GM18505 (cell line): Measurements from ENCODE around the gene PSMC3.

ENCODE experiments used
- ATAC-seq: cut with Tn5 transposase; IDR thresholded peaks from one replicate; pipeline ENCODE4 v1.9.1; 2021; ENCODE audit not compliant: unreplicated experiment
- POLR2A ChIP-seq: IDR thresholded peaks from 4 replicates; pipeline ENCODE4 v1.6.1; 2011; ENCODE audit warnings: borderline replicate concordance; ENCODE audit not compliant: insufficient read depth, insufficient read length; ENCODE audit errors: extremely low read depth

The PSMC3 gene

GRCh38 chr11:47376525-47377371, 49.5 kb downstream of the PSMC3 start:
- no peak for TF ChIP-seq POLR2A
- no peak for ATAC-seq

- no peak for TF ChIP-seq POLR2A
- ATAC-seq, result no peak
Observed at GRCh38 chr11:47376107-47376524, 50.1 kb downstream of the PSMC3 start.

GRCh38 chr11:47375546-47376085, 50.6 kb downstream of the PSMC3 start:
- no peak for ATAC-seq

GRCh38 chr11:47375020-47375419, 51.2 kb downstream of the PSMC3 start:
- no peak for TF ChIP-seq POLR2A
- no peak for ATAC-seq

More at GRCh38 chr11:47375546-47376085, 50.6 kb downstream of the PSMC3 start:
- no peak for TF ChIP-seq POLR2A

GRCh38 chr11:47374720-47375019, 51.6 kb downstream of the PSMC3 start:
- TF ChIP-seq POLR2A, result no peak

GRCh38 chr11:47373876-47374719, 52.1 kb downstream of the PSMC3 start:
- no peak for TF ChIP-seq POLR2A
- ATAC-seq, result no peak

More at GRCh38 chr11:47374720-47375019, 51.6 kb downstream of the PSMC3 start:
- ATAC-seq, result no peak

- no peak for ATAC-seq
- no peak for TF ChIP-seq POLR2A
Observed at GRCh38 chr11:47372422-47372821, 53.8 kb downstream of the PSMC3 start.

GRCh38 chr11:47369676-47370075, 56.6 kb downstream of the PSMC3 start:
- ATAC-seq, result no peak
- TF ChIP-seq POLR2A, result no peak
